Measurements from ENCODE around the gene NOP16.
A peak's percentile ranks its signal among the peaks of the same experiment; 100 is the strongest.

Gene NOP16

DNA sequence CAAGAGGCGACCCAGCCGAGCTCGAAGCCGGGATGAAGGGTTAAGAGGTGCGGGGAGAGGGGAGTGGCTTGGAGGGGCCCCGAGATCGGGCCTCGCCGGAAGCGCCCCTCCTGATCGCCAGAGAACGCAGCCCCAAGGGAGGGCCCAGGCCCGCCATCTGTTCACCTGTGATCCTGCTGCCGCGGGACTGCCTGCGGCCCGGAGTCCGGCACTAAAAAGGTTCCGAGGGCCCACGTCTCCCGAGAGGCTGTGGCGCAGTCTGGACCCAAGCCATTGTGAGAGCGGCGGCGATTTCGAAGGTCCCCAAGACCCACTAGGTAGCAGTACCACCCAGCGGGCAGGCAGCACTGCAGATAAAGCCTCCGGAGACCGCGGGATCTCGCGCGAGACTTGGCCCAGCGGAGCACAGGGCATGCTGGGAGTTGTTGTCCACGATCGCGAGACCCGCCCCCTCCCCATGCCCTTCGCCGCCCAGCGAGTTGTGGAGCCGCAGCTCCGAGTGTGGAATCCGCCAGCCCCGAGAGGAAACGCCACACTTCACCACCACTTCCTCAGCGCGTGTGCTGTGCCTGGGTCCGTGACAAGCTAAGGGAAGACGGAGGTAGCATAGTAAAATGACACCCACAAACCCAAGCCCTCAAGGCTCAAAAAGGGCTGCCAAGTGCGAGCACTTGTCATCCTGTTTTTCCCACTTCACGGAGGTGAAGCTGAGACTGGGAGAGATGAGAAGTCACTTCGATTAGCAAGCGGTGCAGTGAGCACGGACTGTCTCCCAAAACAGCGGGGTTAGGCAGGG, 26.8 kb downstream of the NOP16 start, which contains the start of gene KIAA1191 (continued):
- TF ChIP-seq ZBTB17 (tag by site-specific recombination; IDR thresholded peaks at IDR 0.05) (peak; percentile 98), ZNF146 (tag by site-specific recombination; IDR thresholded peaks at IDR 0.05) (peak; percentile 36; the same call in 1 of the 2 replicates), KLF7 (tag by site-specific recombination; IDR thresholded peaks at IDR 0.05; ENCODE audit: borderline replicate concordance) (no peak; the same call in 1 of the 2 replicates), IKZF3 (tag by site-specific recombination; IDR thresholded peaks at IDR 0.05) (no peak), ZNF621 (tag by site-specific recombination; IDR thresholded peaks at IDR 0.05) (no peak), ZNF184 (tag by site-specific recombination; IDR thresholded peaks at IDR 0.05) (no peak), ZNF366 (tag by site-specific recombination; conservative IDR thresholded peaks at IDR 0.05) (peak; percentile 19; the same call in 1 of the 2 replicates), ZNF785 (tag by site-specific recombination; IDR thresholded peaks at IDR 0.05) (0 out of 2 replicates have a peak, but pooled peaks have one; percentile 19), ZNF610 (tag by site-specific recombination; IDR thresholded peaks at IDR 0.05; ENCODE audit: borderline replicate concordance) (0 out of 2 replicates have a peak, but pooled peaks have one; percentile 74), ZBTB7A (tag by site-specific recombination; IDR thresholded peaks at IDR 0.05; ENCODE audit: low read depth) (no peak), ZNF843 (tag by site-specific recombination; IDR thresholded peaks at IDR 0.05) (peak; percentile 31), ZNF2 (tag by site-specific recombination; IDR thresholded peaks at IDR 0.05) (peak; percentile 78), GLIS2 (tag by site-specific recombination; IDR thresholded peaks at IDR 0.05) (peak; percentile 88), GLI2 (tag by site-specific recombination; IDR thresholded peaks at IDR 0.05; ENCODE audit: borderline replicate concordance, low read depth) (no peak), ZNF560 (tag by site-specific recombination; IDR thresholded peaks at IDR 0.05; ENCODE audit: borderline replicate concordance) (no peak), ZNF670 (tag by site-specific recombination; IDR thresholded peaks at IDR 0.05; ENCODE audit: low read depth) (no peak), ZNF571 (tag by site-specific recombination; IDR thresholded peaks at IDR 0.05) (no peak), ZNF654 (tag by site-specific recombination; IDR thresholded peaks at IDR 0.05; ENCODE audit: low read depth) (no peak), ZNF830 (tag by site-specific recombination; IDR thresholded peaks at IDR 0.05; ENCODE audit: low read depth) (no peak), MZF1 (tag by site-specific recombination; IDR thresholded peaks at IDR 0.05; ENCODE audit: borderline replicate concordance) (no peak), ZNF777 (tag by site-specific recombination; IDR thresholded peaks at IDR 0.05; ENCODE audit: borderline replicate concordance) (no peak), ZNF19 (tag by site-specific recombination; IDR thresholded peaks at IDR 0.05; ENCODE audit: low read depth) (no peak), SP7 (tag by site-specific recombination; IDR thresholded peaks at IDR 0.05) (peak; percentile 83), ZNF624 (tag by site-specific recombination; IDR thresholded peaks at IDR 0.05) (no peak), ZEB2 (tag by site-specific recombination; IDR thresholded peaks at IDR 0.05) (peak; percentile 72), TSHZ1 (tag by site-specific recombination; IDR thresholded peaks at IDR 0.05; ENCODE audit: borderline replicate concordance) (no peak), ZNF473 (tag by site-specific recombination; IDR thresholded peaks at IDR 0.05) (no peak), ZNF138 (tag by site-specific recombination; IDR thresholded peaks at IDR 0.05; ENCODE audit: borderline replicate concordance) (no peak), SCRT2 (tag by site-specific recombination; IDR thresholded peaks at IDR 0.05) (peak; percentile 42)
- TF ChIP-seq, protein P1, sequence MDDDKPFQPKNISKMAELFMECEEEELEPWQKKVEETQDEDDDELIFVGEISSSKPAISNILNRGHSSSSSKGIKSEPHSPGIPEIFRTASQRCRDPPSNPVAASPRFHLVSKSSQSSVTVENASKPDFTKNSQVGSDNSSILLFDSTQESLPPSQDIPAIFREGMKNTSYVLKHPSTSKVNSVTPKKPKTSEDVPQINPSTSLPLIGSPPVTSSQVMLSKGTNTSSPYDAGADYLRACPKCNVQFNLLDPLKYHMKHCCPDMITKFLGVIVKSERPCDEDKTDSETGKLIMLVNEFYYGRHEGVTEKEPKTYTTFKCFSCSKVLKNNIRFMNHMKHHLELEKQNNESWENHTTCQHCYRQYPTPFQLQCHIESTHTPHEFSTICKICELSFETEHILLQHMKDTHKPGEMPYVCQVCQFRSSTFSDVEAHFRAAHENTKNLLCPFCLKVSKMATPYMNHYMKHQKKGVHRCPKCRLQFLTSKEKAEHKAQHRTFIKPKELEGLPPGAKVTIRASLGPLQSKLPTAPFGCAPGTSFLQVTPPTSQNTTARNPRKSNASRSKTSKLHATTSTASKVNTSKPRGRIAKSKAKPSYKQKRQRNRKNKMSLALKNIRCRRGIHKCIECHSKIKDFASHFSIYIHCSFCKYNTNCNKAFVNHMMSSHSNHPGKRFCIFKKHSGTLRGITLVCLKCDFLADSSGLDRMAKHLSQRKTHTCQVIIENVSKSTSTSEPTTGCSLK (tag by site-specific recombination; IDR thresholded peaks at IDR 0.05): no peak
- TF ChIP-seq, protein P2, sequence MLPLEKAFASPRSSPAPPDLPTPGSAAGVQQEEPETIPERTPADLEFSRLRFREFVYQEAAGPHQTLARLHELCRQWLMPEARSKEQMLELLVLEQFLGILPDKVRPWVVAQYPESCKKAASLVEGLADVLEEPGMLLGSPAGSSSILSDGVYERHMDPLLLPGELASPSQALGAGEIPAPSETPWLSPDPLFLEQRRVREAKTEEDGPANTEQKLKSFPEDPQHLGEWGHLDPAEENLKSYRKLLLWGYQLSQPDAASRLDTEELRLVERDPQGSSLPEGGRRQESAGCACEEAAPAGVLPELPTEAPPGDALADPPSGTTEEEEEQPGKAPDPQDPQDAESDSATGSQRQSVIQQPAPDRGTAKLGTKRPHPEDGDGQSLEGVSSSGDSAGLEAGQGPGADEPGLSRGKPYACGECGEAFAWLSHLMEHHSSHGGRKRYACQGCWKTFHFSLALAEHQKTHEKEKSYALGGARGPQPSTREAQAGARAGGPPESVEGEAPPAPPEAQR (tag by site-specific recombination; IDR thresholded peaks at IDR 0.05): no peak
- TF ChIP-seq, protein P3, sequence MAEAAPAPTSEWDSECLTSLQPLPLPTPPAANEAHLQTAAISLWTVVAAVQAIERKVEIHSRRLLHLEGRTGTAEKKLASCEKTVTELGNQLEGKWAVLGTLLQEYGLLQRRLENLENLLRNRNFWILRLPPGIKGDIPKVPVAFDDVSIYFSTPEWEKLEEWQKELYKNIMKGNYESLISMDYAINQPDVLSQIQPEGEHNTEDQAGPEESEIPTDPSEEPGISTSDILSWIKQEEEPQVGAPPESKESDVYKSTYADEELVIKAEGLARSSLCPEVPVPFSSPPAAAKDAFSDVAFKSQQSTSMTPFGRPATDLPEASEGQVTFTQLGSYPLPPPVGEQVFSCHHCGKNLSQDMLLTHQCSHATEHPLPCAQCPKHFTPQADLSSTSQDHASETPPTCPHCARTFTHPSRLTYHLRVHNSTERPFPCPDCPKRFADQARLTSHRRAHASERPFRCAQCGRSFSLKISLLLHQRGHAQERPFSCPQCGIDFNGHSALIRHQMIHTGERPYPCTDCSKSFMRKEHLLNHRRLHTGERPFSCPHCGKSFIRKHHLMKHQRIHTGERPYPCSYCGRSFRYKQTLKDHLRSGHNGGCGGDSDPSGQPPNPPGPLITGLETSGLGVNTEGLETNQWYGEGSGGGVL (tag by site-specific recombination; IDR thresholded peaks at IDR 0.05): no peak

Measured in HEK293 (cell line).